A549 (cell line): ENCODE data around the gene FTH1.

Experiments
- CBX8 ChIP-seq: fragments of 200-600 bp; sonication (generic); IDR thresholded peaks from 2 replicates; pipeline ENCODE4 v1.6.1; 2016
- CTCF ChIP-seq: fragments of >200 bp; sonication (Bioruptor Twin); formaldehyde crosslinking; IDR thresholded peaks from 3 replicates; pipeline ENCODE4 v1.5.1; 2016
- HES2 ChIP-seq: fragments of >200 bp; sonication (Bioruptor Twin); formaldehyde crosslinking; IDR thresholded peaks from 2 replicates; pipeline ENCODE4 v1.6.1; 2016
- POLR2A ChIP-seq: IDR thresholded peaks from 2 replicates; pipeline ENCODE4 v1.6.1; 2012; ENCODE audit warnings: mild to moderate bottlenecking, low read length
- RAD21 ChIP-seq, 2 experiments: fragments of >200 bp in 1 of 2; sonication (Bioruptor Twin) in 1 of 2; formaldehyde crosslinking in 1 of 2; IDR thresholded peaks in 1 of 2; conservative IDR thresholded peaks in 1 of 2; 2 replicates in 1 of 2; 3 replicates in 1 of 2; pipeline ENCODE4 v1.6.1; 2012 to 2018; ENCODE audit warnings: inconsistent platforms in 1 of 2
- RCOR1 ChIP-seq: fragments of 150-350 bp; IDR thresholded peaks from 2 replicates; pipeline ENCODE4 v1.6.1; 2014; ENCODE audit warnings: antibody characterized with exemption, low read length, low read depth
- USF2 ChIP-seq: fragments of 450-650 bp; IDR thresholded peaks from 2 replicates; pipeline ENCODE4 v1.6.1; 2014; ENCODE audit warnings: antibody characterized with exemption

- no peak for TF ChIP-seq CTCF
- TF ChIP-seq CBX8: no peak
- TF ChIP-seq POLR2A: no peak
- TF ChIP-seq RCOR1: no peak
- no peak for TF ChIP-seq USF2
- TF ChIP-seq HES2: no peak
- peak in 1 of 2 experiments; percentile 27; a peak in 1 of 5 replicates for TF ChIP-seq RAD21 (conservative IDR thresholded peaks at IDR 0.05 in 1 of 2, IDR thresholded peaks at IDR 0.05 in 1 of 2)
These were observed 34.2 kb upstream of the FTH1 start for GRCh38 chr11:62001450-62002191.
